GM12874 (cell line): ENCODE measurements around the gene ARHGAP18.

Experiments used
- CTCF ChIP-seq: IDR thresholded peaks from 2 replicates; pipeline ENCODE4 v1.5.1; 2011; ENCODE audit warnings: low read depth, mild to moderate bottlenecking, control low read depth, low read length, moderate library complexity; ENCODE audit not compliant: insufficient read depth

The ARHGAP18 gene

GRCh38 chr6:129620234-129620610 lies 89.8 kb downstream of the ARHGAP18 start:
- TF ChIP-seq CTCF: no peak

GRCh38 chr6:129619579-129620233 lies 90.3 kb downstream of the ARHGAP18 start:
- TF ChIP-seq CTCF: no peak

- TF ChIP-seq CTCF: no peak
Measured at GRCh38 chr6:129617986-129618385, 92.0 kb downstream of the ARHGAP18 start.

GRCh38 chr6:129615496-129615895 lies 94.5 kb downstream of the ARHGAP18 start:
- TF ChIP-seq CTCF: no peak

GRCh38 chr6:129615020-129615419 lies 95.0 kb downstream of the ARHGAP18 start:
- no peak for TF ChIP-seq CTCF

- TF ChIP-seq CTCF: no peak
Measured at GRCh38 chr6:129614464-129614863, 95.5 kb downstream of the ARHGAP18 start.

- no peak for TF ChIP-seq CTCF
Measured at GRCh38 chr6:129612440-129612839, 97.5 kb downstream of the ARHGAP18 start.

GRCh38 chr6:129609635-129610034 lies 100.3 kb downstream of the ARHGAP18 start:
- no peak for TF ChIP-seq CTCF
